ENCODE measurements around the gene HAO1. TPM values are rescaled to one million over a fixed set of nuclear protein-coding genes. Genes with fewer than 3 reads are reported as not detected.

The HAO1 gene
- total RNA-seq, 1 experiment from 2014 or later: not detected

- no peaks in the 10 kb centered on the region for H3K9me2 ChIP-seq (ENCODE audit: insufficient read depth)
- ChIA-PET POLR2A (ENCODE audit: unreplicated experiment) (no interaction called here), CTCF (no interaction called here)
- H3K36me3 ChIP-seq (ENCODE audit: low read depth): no peaks in the 10 kb centered on the region
- BruUV-seq (replicated peaks): no TSS peak
- H2AFZ ChIP-seq: no peak overlapping the region
- no peaks in the 10 kb centered on the region for H3K9me3 ChIP-seq (ENCODE audit: insufficient read depth, low read depth)
- DNase-seq: no peak
- no peaks in the 10 kb centered on the region for H3K27me3 ChIP-seq (ENCODE audit: insufficient read depth, low read depth)
- H3K4me2 ChIP-seq: no peak overlapping the region
- no peak overlapping the region for H3K4me3 ChIP-seq
- H3K27ac ChIP-seq: no peak overlapping the region
- H3F3A ChIP-seq (ENCODE audit: insufficient read depth, low read depth): no peaks in the 10 kb centered on the region
- no peaks in the 10 kb centered on the region for H3K4me1 ChIP-seq (replicated peaks; ENCODE audit: insufficient read depth)
- H3K79me2 ChIP-seq (ENCODE audit: low read depth): no peaks in the 10 kb centered on the region
- TF ChIP-seq CTCF (conservative IDR thresholded peaks at IDR 0.05) (no peak), EZH2 (IDR thresholded peaks at IDR 0.05; ENCODE audit: low read depth) (no peak)
- H4K20me1 ChIP-seq (ENCODE audit: insufficient read depth): no peaks in the 10 kb centered on the region
- intact Hi-C loops (cut with micrococcal nuclease; ENCODE audit: unreplicated experiment): no loop called here
These were observed 58.2 kb downstream of the HAO1 start for GRCh38 chr20:7882076-7882475.

DNA sequence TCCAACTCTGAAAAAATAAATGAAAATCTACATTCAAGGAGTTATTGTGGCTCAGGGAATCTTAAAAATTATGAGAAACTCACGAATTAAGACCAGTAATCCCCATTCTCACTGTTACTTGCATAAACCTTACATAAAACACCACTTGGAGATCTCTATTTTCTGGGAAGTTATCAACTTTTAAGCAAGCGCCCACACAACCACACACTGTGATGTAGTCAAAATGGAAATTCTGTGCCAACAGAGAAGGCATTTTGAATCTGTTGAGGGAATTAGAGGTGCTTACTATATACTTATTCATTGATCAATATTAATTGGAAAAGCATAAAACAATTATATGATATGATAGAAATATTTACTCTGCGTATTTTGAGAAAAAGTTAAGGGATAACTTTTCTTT is 58.7 kb downstream of the HAO1 start:
- ChIA-PET CTCF (no interaction called here), POLR2A (ENCODE audit: unreplicated experiment) (no interaction called here)
- no peaks in the 10 kb centered on the region for H3F3A ChIP-seq (ENCODE audit: insufficient read depth, low read depth)
- no peaks in the 10 kb centered on the region for H4K20me1 ChIP-seq (ENCODE audit: insufficient read depth)
- no peaks in the 10 kb centered on the region for H3K9me2 ChIP-seq (ENCODE audit: insufficient read depth)
- no TSS peak for BruUV-seq (replicated peaks)
- H3K27me3 ChIP-seq (ENCODE audit: insufficient read depth, low read depth): no peaks in the 10 kb centered on the region
- no peak for DNase-seq
- no peak overlapping the region for H3K27ac ChIP-seq
- no peak overlapping the region for H3K4me2 ChIP-seq
- TF ChIP-seq CTCF (conservative IDR thresholded peaks at IDR 0.05): no peak
- TF ChIP-seq EZH2 (IDR thresholded peaks at IDR 0.05; ENCODE audit: low read depth): no peak
- H2AFZ ChIP-seq: no peak overlapping the region
- no peak overlapping the region for H3K4me3 ChIP-seq
- no peaks in the 10 kb centered on the region for H3K36me3 ChIP-seq (ENCODE audit: low read depth)
- no peaks in the 10 kb centered on the region for H3K79me2 ChIP-seq (ENCODE audit: low read depth)
- no peaks in the 10 kb centered on the region for H3K9me3 ChIP-seq (ENCODE audit: insufficient read depth, low read depth)
- intact Hi-C loops (cut with micrococcal nuclease; ENCODE audit: unreplicated experiment): no loop called here
- H3K4me1 ChIP-seq (replicated peaks; ENCODE audit: insufficient read depth): no peaks in the 10 kb centered on the region

DNA sequence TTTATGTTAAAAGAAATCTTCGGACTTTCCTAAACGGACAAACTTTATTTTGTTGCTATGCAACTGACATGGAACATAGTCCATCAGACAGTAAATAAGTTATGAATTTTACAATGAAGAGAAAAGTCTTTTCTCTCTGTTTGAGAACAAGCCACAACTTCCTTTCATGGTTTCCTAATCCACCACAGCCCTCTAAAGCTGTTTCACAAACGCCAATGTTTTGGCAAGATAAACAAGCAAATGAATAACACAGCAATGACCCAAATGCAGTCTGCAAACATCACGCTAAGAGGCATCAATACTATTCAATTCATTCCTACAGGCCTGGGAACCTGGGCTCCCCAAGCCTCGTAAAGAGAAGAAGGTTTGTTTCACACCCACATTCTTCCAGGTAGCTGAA is 60.4 kb downstream of the HAO1 start:
- H2AFZ ChIP-seq: 0 out of 2 replicates have a peak overlapping the region, but pooled peaks have one; percentile 64
- no peaks in the 10 kb centered on the region for H3K9me3 ChIP-seq (ENCODE audit: insufficient read depth, low read depth)
- TF ChIP-seq CTCF (conservative IDR thresholded peaks at IDR 0.05): no peak
- no peak for TF ChIP-seq EZH2 (IDR thresholded peaks at IDR 0.05; ENCODE audit: low read depth)
- no peak overlapping the region for H3K4me2 ChIP-seq
- H3K36me3 ChIP-seq (ENCODE audit: low read depth): no peaks in the 10 kb centered on the region
- H3K27me3 ChIP-seq (ENCODE audit: insufficient read depth, low read depth): no peaks in the 10 kb centered on the region
- BruUV-seq (replicated peaks): no TSS peak
- DNase-seq: no peak
- H3K4me3 ChIP-seq: no peak overlapping the region
- no peak overlapping the region for H3K27ac ChIP-seq
- H3K9me2 ChIP-seq (ENCODE audit: insufficient read depth): no peaks in the 10 kb centered on the region
- ChIA-PET CTCF (no interaction called here), POLR2A (ENCODE audit: unreplicated experiment) (no interaction called here)
- intact Hi-C loops (cut with micrococcal nuclease; ENCODE audit: unreplicated experiment): no loop called here
- H3K79me2 ChIP-seq (ENCODE audit: low read depth): no peaks in the 10 kb centered on the region
- no peaks in the 10 kb centered on the region for H4K20me1 ChIP-seq (ENCODE audit: insufficient read depth)
- H3K4me1 ChIP-seq (replicated peaks; ENCODE audit: insufficient read depth): no peaks in the 10 kb centered on the region
- no peaks in the 10 kb centered on the region for H3F3A ChIP-seq (ENCODE audit: insufficient read depth, low read depth)

All from PC-9 (cell line).